ENCODE data around the gene EPM2AIP1.

The EPM2AIP1 gene

GRCh38 chr3:37014620-37015019, 21.7 kb upstream of the EPM2AIP1 start:
- Histone ChIP-seq H3K27me3 (ENCODE audit: control insufficient read depth in 1 of 2, insufficient read depth in 2 of 2, low read length in 2 of 2) (no peaks in the 10 kb centered on the region), H3K4me1 (ENCODE audit: control insufficient read depth in 1 of 2, insufficient read depth in 2 of 2, low read length in 2 of 2) (no peaks in the 10 kb centered on the region), H3K27ac (ENCODE audit: low read depth, low read length) (no peak overlapping the region), H3K4me3 (ENCODE audit: low read depth in 1 of 2, low read length in 2 of 2) (no peak overlapping the region), H3K36me3 (ENCODE audit: control insufficient read depth in 1 of 2, insufficient read depth in 2 of 2, low read length in 2 of 2) (peaks cover 32 to 70% of the 10 kb centered on the region in 2 donors), H3K9ac (ENCODE audit: low read depth in 1 of 2, low read length in 2 of 2) (no peak overlapping the region), H3K9me3 (ENCODE audit: control insufficient read depth in 1 of 2, low read length in 2 of 2) (no peaks in the 10 kb centered on the region)

- Histone ChIP-seq H3K36me3 (ENCODE audit: control insufficient read depth in 1 of 2, insufficient read depth in 2 of 2, low read length in 2 of 2) (peaks cover 8 to 23% of the 10 kb centered on the region in 2 donors), H3K4me3 (ENCODE audit: low read depth in 1 of 2, low read length in 2 of 2) (peak within 1 kb of the TSS; percentile 81 to 86), H3K9ac (ENCODE audit: low read depth in 1 of 2, low read length in 2 of 2) (peak within 1 kb of the TSS; percentile 96 to 98), H3K4me1 (ENCODE audit: control insufficient read depth in 1 of 2, insufficient read depth in 2 of 2, low read length in 2 of 2) (peaks cover 37 to 39% of the 10 kb centered on the region in 2 donors), H3K27me3 (ENCODE audit: control insufficient read depth in 1 of 2, insufficient read depth in 2 of 2, low read length in 2 of 2) (no peaks in the 10 kb centered on the region), H3K27ac (ENCODE audit: low read depth, low read length) (peak within 1 kb of the TSS; percentile 99), H3K9me3 (ENCODE audit: control insufficient read depth in 1 of 2, low read length in 2 of 2) (no peaks in the 10 kb centered on the region)
Measured at GRCh38 chr3:36993326-36994283, 674 bp upstream of the EPM2AIP1 start, which contains the start of gene MLH1. MLH1 (plus strand) TSS chr3:36993518; CDS start chr3:36993548, 30 bp downstream.

GRCh38 chr3:36991923-36992805, 767 bp downstream of the EPM2AIP1 start:
- Histone ChIP-seq H3K27ac (ENCODE audit: low read depth, low read length) (peak overlapping the region; percentile 96), H3K36me3 (ENCODE audit: control insufficient read depth in 1 of 2, insufficient read depth in 2 of 2, low read length in 2 of 2) (peaks cover 13 to 19% of the 10 kb centered on the region in 2 donors), H3K4me3 (ENCODE audit: low read depth in 1 of 2, low read length in 2 of 2) (peak overlapping the region; percentile 81 to 85), H3K4me1 (ENCODE audit: control insufficient read depth in 1 of 2, insufficient read depth in 2 of 2, low read length in 2 of 2) (peaks cover 42 to 45% of the 10 kb centered on the region in 2 donors), H3K9ac (ENCODE audit: low read depth in 1 of 2, low read length in 2 of 2) (peak overlapping the region; percentile 96 to 98), H3K27me3 (ENCODE audit: control insufficient read depth in 1 of 2, insufficient read depth in 2 of 2, low read length in 2 of 2) (no peaks in the 10 kb centered on the region), H3K9me3 (ENCODE audit: control insufficient read depth in 1 of 2, low read length in 2 of 2) (no peaks in the 10 kb centered on the region)

DNA sequence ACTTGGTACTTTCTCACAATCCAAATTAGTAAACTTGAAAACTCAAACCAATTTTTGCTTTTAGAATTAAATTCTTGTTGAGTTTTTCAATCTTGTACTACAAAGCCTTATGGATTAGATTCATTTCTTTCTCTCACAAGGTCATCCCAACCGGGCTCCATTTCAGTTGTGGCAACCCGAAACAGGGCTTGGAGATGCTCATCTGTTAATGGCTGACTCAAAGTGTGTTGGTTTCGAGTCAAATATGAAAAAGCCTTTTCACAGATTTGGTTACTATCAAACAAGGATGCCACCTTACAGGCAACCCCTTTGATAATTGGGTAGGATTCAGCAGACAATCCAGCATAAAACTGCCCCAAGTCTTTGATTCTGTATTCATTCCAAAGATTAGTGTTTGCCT, 1.8 kb downstream of the EPM2AIP1 start:
- H3K27ac ChIP-seq (ENCODE audit: low read depth, low read length): no peak overlapping the region
- peak overlapping the region; percentile 81 to 85 for H3K4me3 ChIP-seq (ENCODE audit: low read depth in 1 of 2, low read length in 2 of 2)
- peak overlapping the region in 1 of 2 donors; percentile 96 for H3K9ac ChIP-seq (ENCODE audit: low read depth in 1 of 2, low read length in 2 of 2)

GRCh38 chr3:36989568-36989967, 3.4 kb downstream of the EPM2AIP1 start:
- no peaks in the 10 kb centered on the region for H3K27me3 ChIP-seq (ENCODE audit: control insufficient read depth in 1 of 2, insufficient read depth in 2 of 2, low read length in 2 of 2)
- peaks cover 41 to 45% of the 10 kb centered on the region in 2 donors for H3K4me1 ChIP-seq (ENCODE audit: control insufficient read depth in 1 of 2, insufficient read depth in 2 of 2, low read length in 2 of 2)
- H3K9ac ChIP-seq (ENCODE audit: low read depth in 1 of 2, low read length in 2 of 2): no peak overlapping the region
- H3K9me3 ChIP-seq (ENCODE audit: control insufficient read depth in 1 of 2, low read length in 2 of 2): no peaks in the 10 kb centered on the region
- peak overlapping the region; percentile 25 to 26 for H3K4me3 ChIP-seq (ENCODE audit: low read depth in 1 of 2, low read length in 2 of 2)
- no peak overlapping the region for H3K27ac ChIP-seq (ENCODE audit: low read depth, low read length)
- H3K36me3 ChIP-seq (ENCODE audit: control insufficient read depth in 1 of 2, insufficient read depth in 2 of 2, low read length in 2 of 2): peaks cover 24 to 28% of the 10 kb centered on the region in 2 donors

More for the DNA sequence above, 1.8 kb downstream of the EPM2AIP1 start:
- H3K9me3 ChIP-seq (ENCODE audit: control insufficient read depth in 1 of 2, low read length in 2 of 2): no peaks in the 10 kb centered on the region
- H3K36me3 ChIP-seq (ENCODE audit: control insufficient read depth in 1 of 2, insufficient read depth in 2 of 2, low read length in 2 of 2): peaks cover 13 to 17% of the 10 kb centered on the region in 2 donors
- peaks cover 42 to 45% of the 10 kb centered on the region in 2 donors for H3K4me1 ChIP-seq (ENCODE audit: control insufficient read depth in 1 of 2, insufficient read depth in 2 of 2, low read length in 2 of 2)
- H3K27me3 ChIP-seq (ENCODE audit: control insufficient read depth in 1 of 2, insufficient read depth in 2 of 2, low read length in 2 of 2): no peaks in the 10 kb centered on the region

DNA sequence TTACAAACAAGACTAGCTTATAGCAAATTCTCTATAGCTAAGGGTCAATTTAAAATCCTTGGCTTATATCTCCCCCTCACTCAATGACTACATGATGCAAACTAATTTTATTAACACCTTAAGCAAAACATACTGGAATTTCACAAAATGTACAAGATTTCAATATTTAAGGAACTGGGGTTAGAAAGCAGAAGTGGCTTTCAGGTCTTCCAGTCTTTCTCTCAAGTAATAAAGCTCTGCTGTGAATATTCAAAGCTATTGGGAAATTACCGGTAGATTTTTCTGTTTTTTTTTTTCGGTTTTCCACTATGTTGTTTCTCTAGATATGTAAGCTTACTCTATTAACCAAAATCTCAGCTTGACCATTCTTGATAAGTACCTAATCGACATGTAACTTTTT, 3.9 kb downstream of the EPM2AIP1 start:
- no peak overlapping the region for H3K27ac ChIP-seq (ENCODE audit: low read depth, low read length)
- H3K4me3 ChIP-seq (ENCODE audit: low read depth in 1 of 2, low read length in 2 of 2): peak overlapping the region; percentile 25 to 26
- peaks cover 36 to 39% of the 10 kb centered on the region in 2 donors for H3K4me1 ChIP-seq (ENCODE audit: control insufficient read depth in 1 of 2, insufficient read depth in 2 of 2, low read length in 2 of 2)
- peaks cover 24 to 34% of the 10 kb centered on the region in 2 donors for H3K36me3 ChIP-seq (ENCODE audit: control insufficient read depth in 1 of 2, insufficient read depth in 2 of 2, low read length in 2 of 2)
- H3K9ac ChIP-seq (ENCODE audit: low read depth in 1 of 2, low read length in 2 of 2): no peak overlapping the region
- H3K9me3 ChIP-seq (ENCODE audit: control insufficient read depth in 1 of 2, low read length in 2 of 2): no peaks in the 10 kb centered on the region
- no peaks in the 10 kb centered on the region for H3K27me3 ChIP-seq (ENCODE audit: control insufficient read depth in 1 of 2, insufficient read depth in 2 of 2, low read length in 2 of 2)

DNA sequence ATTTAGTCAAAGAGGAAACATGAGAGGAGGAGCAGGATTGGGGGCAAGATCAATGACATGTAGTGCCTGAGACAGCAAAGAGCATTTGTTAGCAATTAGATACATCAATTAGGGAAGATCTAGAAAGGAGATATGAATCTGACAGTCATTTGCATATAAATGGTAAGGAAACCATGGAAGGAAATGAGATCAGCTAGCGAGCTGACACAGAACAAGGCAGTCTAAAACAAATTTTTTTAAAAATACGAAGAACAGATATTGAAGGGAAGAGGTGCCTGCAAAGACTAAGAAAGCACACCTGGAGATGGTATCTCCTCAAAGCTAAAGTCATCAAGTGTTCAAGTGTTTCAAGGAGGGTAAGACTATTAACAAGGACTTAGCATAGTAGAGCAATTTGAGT, 4.6 kb downstream of the EPM2AIP1 start:
- Histone ChIP-seq H3K27me3 (ENCODE audit: control insufficient read depth in 1 of 2, insufficient read depth in 2 of 2, low read length in 2 of 2) (no peaks in the 10 kb centered on the region), H3K36me3 (ENCODE audit: control insufficient read depth in 1 of 2, insufficient read depth in 2 of 2, low read length in 2 of 2) (peaks cover 28 to 40% of the 10 kb centered on the region in 2 donors), H3K9me3 (ENCODE audit: control insufficient read depth in 1 of 2, low read length in 2 of 2) (no peaks in the 10 kb centered on the region), H3K27ac (ENCODE audit: low read depth, low read length) (no peak overlapping the region), H3K9ac (ENCODE audit: low read depth in 1 of 2, low read length in 2 of 2) (no peak overlapping the region), H3K4me3 (ENCODE audit: low read depth in 1 of 2, low read length in 2 of 2) (peak overlapping the region; percentile 8 to 11), H3K4me1 (ENCODE audit: control insufficient read depth in 1 of 2, insufficient read depth in 2 of 2, low read length in 2 of 2) (peaks cover 35 to 38% of the 10 kb centered on the region in 2 donors)

GRCh38 chr3:36981006-36981405, 11.9 kb downstream of the EPM2AIP1 start:
- Histone ChIP-seq H3K9me3 (ENCODE audit: control insufficient read depth in 1 of 2, low read length in 2 of 2) (peaks cover 8 to 11% of the 10 kb centered on the region in 2 donors), H3K4me3 (ENCODE audit: low read depth in 1 of 2, low read length in 2 of 2) (no peak overlapping the region), H3K27me3 (ENCODE audit: control insufficient read depth in 1 of 2, insufficient read depth in 2 of 2, low read length in 2 of 2) (no peaks in the 10 kb centered on the region), H3K9ac (ENCODE audit: low read depth in 1 of 2, low read length in 2 of 2) (no peak overlapping the region), H3K4me1 (ENCODE audit: control insufficient read depth in 1 of 2, insufficient read depth in 2 of 2, low read length in 2 of 2) (no peaks in the 10 kb centered on the region), H3K27ac (ENCODE audit: low read depth, low read length) (no peak overlapping the region), H3K36me3 (ENCODE audit: control insufficient read depth in 1 of 2, insufficient read depth in 2 of 2, low read length in 2 of 2) (peaks cover 23 to 33% of the 10 kb centered on the region in 2 donors)

- no peak overlapping the region for H3K9ac ChIP-seq (ENCODE audit: low read depth in 1 of 2, low read length in 2 of 2)
- peaks cover 0 to 4% of the 10 kb centered on the region in 2 donors for H3K9me3 ChIP-seq (ENCODE audit: control insufficient read depth in 1 of 2, low read length in 2 of 2)
- no peaks in the 10 kb centered on the region for H3K36me3 ChIP-seq (ENCODE audit: control insufficient read depth in 1 of 2, insufficient read depth in 2 of 2, low read length in 2 of 2)
- peaks cover 0 to 4% of the 10 kb centered on the region in 2 donors for H3K4me1 ChIP-seq (ENCODE audit: control insufficient read depth in 1 of 2, insufficient read depth in 2 of 2, low read length in 2 of 2)
- no peaks in the 10 kb centered on the region for H3K27me3 ChIP-seq (ENCODE audit: control insufficient read depth in 1 of 2, insufficient read depth in 2 of 2, low read length in 2 of 2)
- H3K4me3 ChIP-seq (ENCODE audit: low read depth in 1 of 2, low read length in 2 of 2): no peak overlapping the region
- no peak overlapping the region for H3K27ac ChIP-seq (ENCODE audit: low read depth, low read length)
Measured at GRCh38 chr3:36973139-36973538, 19.8 kb downstream of the EPM2AIP1 start.

All from duodenal mucosa (tissue), 2 donors.